Stimulated activated CD4-positive, alpha-beta T cell treated with anti-CD3 and anti-CD28 coated beads, TNF-alpha, amount 100 ng/mL, for 48 hours (primary cell): ENCODE measurements around the gene SCGB1D1.

Source experiments
- DNase-seq, 3 donors: peaks; one replicate each; pipeline ENCODE4 v3.0.0-alpha.2; 2020; ENCODE audit warnings: low read depth in 3 of 3

SCGB1D1 gene, protein sequence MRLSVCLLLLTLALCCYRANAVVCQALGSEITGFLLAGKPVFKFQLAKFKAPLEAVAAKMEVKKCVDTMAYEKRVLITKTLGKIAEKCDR

DNA sequence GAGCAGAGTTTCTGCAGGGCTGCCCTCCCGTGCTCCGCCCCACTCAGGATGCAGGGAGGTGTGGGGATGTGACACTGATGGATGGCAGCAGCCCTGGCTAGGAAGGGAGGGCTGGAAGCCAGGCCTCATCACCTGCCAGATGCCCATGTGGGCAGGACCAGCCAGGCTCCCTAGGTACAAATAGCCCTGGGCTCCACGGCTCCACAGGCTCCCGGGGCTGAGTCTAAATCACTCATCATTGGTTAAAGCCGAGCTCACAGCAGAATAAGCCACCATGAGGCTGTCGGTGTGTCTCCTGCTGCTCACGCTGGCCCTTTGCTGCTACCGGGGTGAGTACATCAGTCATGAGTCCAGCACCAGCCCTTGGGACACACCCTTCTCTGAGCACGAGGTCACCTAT, at the start of gene SCGB1D1:
TSS of gene SCGB1D1 (plus strand) at position 206 of the 400 bp plus-strand sequence. CDS start at position 275, 69 bp downstream.
- DNase-seq, result no peak

DNA sequence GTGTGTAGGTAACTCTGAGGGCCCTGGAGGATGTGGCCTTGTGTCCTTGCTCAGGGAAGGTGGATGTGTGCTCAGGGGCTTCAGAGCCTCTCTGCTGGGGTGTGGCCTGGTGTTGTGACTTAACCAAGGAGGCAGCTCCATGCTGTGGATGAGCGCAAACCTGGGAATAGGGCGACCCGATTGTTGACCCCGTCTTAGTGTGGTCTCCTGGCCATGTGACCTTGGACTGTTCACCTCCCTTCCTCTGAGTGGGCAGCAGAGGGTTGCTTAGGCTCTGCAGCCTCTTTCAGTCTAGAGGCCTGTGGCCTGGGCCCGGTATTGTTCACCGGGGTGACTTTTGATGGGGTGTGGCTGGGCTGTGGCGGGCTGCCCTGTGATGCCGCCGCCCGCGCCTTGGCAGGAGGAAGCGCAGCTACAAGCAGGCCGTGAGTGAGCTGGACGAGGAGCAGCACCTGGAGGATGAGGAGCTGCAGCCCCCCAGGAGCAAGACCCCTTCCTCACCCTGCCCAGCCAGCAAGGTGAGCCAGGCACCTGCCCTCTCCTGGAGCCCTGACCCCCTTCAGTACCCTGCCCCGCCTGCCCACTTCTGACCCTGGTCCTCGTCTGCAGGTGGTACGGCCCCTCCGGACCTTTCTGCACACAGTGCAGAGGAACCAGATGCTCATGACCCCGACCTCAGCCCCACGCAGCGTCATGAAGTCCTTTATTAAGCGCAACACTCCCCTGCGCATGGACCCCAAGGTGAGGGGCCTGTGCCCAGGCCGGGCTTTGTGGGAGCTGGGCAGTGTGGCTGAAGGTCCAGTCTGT, 49.5 kb upstream of the SCGB1D1 start:
- no peak for DNase-seq

DNA sequence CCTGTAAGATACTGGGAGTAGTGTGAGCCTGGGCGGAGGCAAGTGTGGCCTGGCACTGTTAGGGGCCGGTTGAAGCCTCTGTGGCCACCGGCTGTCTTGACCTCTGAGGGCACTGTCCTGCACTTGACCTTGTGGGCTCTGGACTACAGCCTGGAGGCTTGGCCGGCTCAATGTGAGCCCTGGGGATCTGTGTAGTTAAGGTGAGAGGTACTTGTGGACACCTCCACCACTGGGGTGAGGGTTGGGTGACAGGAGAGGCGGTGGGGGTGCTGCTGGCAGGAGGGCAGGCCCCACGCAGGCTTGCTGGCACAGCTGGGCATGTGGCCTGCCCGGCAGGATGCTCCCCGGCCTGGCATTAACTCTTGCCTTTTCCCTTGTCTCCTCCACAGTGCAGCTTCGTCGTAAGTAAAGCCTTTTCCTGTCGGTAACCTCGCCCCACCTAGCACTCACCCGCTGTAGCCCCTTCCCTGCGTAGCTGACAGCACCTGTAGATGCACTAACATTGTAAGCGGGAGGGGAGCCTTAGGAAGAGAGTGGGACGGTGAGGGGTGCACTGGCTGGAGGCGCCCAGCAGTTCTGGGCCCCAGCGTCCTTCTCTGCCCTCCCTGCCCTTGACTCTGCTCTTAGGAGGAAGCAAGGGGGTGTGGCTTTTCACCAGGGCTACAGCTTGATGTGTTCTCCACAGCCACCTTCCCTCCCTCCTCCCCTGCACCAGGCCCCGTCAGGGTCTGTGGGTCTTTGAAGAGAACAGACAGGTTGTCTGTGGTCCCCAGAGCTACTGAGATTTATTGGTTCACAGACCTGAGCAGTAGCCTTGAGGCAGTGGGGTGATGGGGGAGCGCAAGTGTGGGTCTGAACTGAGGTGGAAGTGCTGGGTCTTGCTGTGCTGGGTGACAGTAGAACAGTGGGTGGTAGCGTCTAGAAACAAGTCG, 48.6 kb upstream of the SCGB1D1 start:
- DNase-seq, result no peak

DNA sequence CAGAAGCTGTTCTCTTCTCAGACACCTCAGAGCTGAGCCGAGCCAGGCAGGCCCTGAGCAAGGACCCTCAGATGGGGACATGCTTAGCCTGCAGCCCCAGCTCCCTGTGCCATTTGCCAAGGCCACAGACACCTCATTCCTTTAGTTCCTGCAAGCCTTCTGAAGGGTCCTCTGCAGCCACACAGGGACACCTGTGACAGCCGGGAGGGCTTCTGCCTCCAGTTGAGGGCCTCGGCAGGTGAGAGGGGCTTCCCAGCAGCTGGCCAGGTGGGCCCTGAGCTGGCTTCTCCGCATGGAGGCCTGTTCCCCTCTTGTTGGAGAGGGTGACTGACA, 48.0 kb upstream of the SCGB1D1 start:
- DNase-seq, result no peak

DNA sequence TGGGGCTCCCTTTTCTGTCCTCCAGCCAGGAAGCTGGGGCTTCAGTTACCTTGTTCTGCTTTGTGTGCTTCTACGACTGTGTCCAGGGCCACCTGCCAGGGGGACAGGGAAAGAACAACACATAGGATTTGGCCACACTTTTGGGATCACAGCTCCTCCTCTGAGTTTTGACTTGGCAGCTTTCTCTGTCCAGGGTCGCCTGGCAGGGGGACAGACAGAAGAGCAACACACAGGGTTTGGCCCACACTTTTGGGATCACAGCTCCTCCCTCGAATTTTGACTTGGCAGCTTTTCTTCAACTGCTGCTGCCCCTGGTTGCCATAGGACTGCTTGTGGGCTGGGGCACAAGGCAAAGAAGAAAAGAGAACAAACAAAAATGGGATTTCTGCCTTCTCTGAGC, 47.1 kb upstream of the SCGB1D1 start:
- DNase-seq, result no peak

DNA sequence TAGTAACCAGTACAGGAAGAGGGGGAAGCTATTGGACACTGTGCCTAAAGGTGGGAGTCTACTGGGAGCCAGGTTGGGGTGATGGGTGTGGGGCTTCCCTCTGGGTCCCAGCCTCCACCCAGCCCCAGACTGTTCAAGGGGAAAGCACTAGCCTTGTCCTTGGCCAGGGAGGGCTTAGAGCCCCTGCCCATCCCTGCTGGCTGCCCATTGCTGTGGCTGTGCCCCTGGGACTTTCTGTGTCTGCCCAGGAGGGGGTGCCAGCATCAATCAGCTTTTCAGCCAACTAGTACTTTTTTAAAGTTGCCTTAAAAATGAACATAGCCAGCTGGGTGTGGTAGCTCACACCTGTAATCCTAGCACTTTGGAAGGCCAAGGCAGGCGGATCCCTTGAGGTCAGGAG, 46.3 kb upstream of the SCGB1D1 start:
- DNase-seq, result no peak

DNA sequence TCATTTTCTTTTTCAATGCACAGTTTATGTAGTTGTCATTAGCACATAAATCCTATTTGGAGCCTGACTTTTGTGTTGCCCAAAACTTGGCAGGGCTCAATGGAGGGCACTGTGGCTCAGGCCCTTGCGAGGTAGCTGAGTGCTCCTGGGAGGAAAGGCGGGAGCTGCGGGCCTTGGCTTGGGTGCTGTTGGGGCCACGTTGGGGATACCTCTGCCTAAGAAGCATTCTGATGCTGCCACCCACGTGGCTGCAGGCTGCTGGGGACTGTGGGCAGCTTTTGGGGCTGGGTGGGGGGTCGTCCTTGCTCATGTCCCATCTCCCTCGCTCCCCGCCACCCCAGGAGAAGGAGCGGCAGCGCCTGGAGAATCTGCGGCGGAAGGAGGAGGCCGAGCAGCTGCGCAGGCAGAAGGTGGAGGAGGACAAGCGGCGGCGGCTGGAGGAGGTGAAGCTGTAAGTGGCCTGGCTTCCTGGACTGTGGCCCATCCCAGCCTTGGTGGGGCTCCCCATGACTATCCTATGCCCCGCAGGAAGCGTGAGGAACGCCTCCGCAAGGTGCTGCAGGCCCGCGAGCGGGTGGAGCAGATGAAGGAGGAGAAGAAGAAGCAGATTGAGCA, 45.3 kb upstream of the SCGB1D1 start:
- DNase-seq, result no peak

DNA sequence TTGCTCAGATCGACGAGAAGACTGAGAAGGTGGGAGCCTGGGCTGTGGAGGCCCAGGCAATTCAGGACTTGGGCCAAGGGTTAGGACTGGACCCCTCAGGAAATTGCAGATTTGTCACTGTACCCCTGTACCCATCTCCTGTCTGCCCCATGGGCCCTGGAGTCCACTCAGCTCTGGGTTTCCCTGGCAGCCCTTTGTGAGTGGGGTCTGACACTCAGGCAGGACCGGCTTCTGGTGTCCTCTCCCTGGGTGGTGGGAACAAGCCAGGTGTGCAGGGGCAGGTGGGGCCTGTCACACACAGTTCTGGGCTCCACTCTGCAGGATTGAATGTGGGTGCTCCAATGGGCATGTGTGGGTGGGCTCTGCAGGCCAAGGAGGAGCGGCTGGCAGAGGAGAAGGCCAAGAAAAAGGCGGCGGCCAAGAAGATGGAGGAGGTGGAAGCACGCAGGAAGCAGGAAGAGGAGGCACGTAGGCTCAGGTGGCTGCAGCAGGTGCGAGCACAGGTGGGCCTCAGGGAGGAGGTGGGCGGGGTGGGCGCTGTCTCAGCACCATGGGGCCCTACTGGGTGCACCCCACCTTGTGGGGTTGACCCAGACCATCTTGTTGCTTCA, 44.6 kb upstream of the SCGB1D1 start:
- no peak for DNase-seq

DNA sequence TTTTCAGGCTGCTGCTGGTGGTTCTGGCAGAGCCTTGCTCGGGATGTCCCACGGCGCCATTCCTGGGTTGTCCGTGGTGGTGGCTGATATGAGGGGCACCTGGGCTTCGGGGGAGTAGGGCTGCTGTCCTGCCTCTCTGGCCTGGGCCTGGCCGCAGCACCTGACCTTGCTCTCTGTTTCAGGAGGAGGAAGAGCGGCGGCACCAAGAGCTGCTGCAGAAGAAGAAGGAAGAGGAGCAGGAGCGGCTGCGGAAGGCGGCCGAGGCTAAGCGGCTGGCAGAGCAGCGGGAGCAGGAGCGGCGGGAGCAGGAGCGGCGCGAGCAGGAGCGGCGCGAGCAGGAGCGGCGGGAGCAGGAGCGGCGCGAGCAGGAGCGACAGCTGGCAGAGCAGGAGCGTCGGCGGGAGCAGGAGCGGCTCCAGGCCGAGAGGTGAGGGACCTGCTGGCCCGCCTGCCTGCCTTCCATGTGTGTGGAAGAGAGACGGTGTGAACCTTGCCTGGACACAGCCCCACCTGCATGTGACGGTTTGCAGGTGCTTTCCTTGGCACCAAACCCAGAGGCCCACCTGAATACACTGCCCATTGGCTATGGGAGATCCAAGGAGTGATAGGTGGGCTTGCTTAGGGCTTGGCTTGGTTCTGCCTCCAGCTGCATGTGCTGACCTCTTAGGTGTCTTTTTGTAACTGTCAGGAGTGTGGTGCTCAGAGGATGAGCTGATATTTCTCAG, 43.4 kb upstream of the SCGB1D1 start:
- no peak for DNase-seq

DNA sequence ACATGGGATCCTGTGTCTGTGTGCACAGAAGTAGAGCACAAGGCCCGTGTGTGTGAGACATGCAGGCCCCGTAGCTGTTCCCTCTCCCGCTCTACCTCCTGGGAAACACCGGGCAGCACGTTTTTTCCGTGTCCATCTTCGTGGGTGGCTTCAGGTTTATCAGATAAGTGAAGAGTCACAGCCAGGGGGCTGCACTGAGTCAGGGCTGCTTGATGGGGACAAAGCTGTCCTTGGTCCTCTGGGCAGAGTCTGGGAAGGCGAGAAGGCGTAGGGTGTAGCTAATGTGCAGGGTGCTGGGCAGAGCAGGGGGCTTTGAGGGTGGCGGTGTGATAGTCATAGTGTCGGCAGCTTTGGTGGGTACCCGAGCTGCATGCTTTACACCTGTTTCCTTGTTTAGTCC, 42.5 kb upstream of the SCGB1D1 start:
- DNase-seq, result no peak

DNA sequence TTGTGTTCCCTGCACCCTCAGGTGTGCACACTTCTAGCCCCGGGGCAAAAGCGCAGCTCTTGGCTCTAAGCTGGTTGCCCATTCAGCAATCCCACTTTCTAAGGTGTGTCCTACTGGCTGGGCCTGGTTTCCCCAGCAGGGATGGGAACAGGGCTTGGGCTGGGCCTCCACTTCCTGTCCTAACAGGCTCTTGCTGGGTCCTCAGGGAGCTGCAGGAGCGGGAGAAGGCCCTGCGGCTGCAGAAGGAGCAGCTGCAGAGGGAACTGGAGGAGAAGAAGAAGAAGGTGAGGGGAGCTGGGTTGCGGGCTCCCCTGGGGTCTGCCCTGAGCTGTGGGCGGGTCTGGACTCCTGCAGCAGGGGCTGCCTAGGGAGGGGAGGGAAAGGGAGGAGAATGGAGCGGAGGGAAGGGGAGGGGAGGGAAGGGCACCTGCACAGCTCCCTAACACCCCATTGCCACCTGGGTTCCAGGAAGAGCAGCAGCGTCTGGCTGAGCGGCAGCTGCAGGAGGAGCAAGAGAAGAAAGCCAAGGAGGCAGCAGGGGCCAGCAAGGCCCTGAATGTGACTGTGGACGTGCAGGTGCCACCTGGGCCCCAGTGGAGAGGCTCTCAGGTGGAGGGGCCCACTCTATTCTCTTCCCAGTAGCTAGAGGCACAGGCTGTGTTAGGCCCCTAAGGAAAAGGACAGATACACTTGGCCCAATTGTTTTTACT, 41.6 kb upstream of the SCGB1D1 start:
- DNase-seq, result no peak

DNA sequence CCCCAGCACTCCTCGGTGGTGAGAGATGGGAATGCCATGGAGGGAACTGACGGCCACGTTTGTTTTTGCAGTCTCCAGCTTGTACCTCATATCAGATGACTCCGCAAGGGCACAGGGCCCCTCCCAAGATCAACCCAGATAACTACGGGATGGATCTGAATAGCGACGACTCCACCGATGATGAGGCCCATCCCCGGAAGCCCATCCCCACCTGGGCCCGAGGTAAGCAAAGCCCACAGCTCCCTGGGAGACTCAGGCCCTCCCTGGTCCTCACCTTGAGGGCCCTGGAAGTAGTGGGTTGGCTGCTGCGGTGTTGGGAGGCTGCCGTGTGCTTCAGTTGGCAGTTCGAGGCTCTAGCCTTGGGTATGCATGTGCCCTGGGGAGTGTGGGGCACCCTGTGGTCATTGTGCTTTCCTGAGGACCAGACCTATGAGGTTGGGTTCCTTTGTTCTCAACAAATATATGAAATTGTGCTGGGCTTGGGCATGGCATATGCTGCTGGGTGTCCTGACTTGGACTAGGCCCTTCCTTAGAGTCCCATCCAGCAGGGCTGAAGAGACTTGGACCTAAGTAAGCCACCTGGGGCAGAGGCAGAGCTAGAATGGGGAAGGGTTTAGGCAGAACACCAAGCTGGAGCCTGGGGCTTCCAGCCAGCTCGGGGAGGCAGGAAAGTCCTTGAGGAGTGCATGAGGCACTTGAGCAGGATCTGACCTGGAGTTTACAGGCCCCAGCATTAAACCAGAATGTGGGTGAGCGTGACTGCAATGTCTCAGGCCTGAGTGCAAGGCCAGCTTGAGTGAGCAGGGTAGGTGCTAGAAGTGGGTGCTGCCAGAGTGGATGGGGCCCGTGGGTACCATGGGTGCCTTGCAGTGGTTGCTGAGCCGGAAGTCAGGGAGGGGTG, 39.8 kb upstream of the SCGB1D1 start:
- DNase-seq, result no peak

DNA sequence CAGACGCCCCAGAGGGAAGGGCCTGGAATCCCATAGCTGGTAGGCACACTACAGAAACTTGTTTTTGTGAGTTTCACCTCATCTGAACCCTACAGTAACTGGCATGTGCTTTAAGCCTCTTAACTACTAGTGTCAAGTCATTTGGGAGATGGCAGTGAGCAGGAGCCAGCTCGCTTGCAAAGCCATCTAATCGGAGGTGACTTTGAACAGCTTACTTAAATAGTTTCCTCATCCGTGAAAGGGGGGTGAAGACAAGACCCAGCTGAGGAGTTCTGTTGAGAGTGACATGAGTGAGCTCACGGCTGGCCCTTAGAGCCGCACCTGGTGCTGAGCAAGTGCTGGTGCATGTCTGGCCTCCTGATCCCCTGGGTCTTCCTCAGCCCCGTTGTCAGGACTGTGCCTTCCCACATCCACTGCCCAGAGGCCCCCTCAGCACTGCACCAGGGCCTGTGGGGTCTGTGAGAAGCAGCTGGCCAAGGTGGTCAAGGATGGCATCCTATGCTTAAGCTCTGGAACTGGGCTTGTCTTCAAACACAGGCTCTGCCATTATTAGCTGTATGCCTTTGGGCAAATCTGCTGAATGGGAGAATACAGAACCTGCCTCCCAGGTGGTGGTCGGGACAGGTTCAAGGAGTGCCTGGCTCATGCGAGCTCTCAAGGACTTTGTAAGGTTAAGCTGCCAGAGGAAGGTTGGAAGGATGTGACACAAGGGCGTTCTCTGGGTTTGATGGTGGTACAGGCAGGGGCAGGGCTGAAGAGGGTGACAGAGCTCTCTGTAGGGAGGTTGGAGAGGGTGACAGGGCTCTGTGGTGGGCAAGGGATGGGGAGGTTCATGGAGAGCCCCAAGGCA, 38.9 kb upstream of the SCGB1D1 start:
- DNase-seq, result no peak

DNA sequence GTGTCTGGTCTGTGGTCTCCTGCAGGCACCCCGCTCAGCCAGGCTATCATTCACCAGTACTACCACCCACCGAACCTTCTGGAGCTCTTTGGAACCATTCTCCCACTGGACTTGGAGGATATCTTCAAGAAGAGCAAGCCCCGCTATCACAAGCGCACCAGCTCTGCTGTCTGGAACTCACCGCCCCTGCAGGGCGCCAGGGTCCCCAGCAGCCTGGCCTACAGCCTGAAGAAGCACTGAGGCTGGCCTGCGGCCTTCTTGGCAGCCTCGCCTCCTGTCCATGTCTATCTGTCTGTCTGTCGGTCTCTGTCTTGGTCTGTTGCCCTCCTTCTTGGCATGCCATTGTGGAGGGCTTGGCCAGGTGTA, 38.3 kb upstream of the SCGB1D1 start:
- no peak for DNase-seq

DNA sequence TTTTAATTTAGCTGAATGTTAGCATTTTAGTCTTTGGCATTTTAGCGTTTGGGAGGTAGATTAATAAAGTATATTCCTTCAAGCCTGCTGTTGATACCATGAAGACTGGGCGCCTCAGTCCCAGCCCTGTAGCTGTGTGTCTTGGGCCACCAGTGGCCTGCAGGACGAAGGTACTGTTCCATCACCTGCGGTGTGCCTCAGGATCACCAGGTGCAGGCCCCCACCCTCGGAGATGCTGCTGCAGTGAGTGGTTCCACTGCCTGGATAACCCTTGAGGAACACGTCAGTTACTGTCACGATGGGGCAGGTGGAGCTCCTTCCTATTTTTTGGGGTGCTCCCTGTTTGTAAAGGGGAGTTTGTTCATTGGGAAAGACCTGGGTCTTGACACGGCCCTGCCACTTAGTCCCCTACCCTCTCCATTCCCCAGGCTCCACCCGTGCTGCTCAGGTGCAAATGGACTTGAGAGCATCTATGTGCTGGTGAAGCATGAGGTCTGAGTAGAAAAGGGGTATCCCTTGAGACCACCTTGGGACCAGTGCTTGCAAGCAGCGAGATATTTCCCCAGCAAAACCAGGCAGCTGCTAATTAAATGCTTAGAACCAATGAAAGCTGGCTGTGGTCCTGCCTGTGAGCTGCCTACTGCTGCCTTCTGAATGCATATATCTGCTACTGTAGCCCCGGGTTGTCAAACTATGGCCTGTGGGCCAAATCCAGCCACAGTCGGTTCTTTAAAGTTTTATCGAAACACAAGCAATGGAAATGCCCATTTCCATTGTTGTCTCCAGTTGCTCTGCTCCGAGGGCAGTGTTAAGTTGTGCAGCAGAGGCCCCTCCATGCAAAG, 37.5 kb upstream of the SCGB1D1 start:
- DNase-seq, result no peak

DNA sequence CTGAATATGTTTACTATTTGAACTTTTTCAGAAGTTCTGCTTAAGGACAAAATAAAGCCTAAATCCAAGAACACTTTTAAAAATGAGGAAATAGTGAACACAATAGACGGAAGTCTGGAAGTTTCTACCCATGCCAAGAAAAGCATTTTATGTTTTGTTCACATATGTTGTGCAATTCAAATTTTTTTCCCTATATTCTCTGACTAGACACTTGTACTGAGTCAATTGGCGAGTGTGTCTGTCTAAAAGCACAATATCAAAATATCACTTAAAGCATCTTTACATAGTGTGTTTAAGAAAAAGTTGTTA, 37.0 kb upstream of the SCGB1D1 start:
- DNase-seq, result no peak

DNA sequence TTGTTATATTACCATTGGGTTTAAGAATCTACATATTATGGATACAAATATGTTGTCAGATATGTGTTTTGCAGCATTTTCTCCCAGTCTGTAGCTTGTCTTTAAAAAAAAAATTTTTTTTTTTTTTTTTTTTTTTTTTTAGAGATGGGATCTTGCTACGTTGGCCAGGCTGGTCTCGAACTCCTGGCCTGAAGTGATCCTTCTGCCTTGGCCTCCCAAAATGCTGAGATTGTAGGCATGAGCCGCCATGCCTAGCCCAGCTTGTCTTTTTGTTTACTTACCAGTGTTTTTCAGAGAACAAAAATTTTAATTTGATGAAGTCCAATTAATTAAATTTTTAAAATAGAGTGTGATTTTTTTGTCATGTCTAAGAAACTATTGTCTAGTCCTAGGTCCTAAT, 36.4 kb upstream of the SCGB1D1 start:
- DNase-seq, result no peak

DNA sequence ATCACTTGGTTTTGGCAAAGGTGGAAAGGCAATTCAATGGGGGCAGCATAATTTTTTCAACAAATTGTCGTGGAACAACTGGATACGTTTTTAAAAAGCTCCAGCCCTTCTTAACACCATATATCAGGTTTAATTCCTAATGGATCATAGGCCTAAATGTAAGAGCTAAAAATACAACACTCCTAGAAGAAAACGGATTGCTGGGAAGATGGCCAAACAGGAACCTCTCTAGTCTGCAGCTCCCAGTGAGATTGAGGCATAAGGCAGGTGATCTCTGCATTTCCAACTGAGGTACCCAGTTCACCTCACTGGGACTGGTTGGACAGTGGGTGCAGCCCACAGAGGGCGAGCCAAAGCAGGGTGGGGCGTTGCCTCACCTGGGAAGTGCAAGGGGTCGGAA, 32.4 kb upstream of the SCGB1D1 start:
- DNase-seq, result no peak
